ENCODE data around the gene THAP11. TPM values are rescaled to one million over a fixed set of nuclear protein-coding genes. Genes with fewer than 3 reads are reported as not detected.

Gene THAP11
- total and polyA plus RNA-seq, 2 of the 13 experiments (the other 11 are each of a cell fraction or from before 2014, with no cell fraction given), result 44.2 to 53.4 TPM

DNA sequence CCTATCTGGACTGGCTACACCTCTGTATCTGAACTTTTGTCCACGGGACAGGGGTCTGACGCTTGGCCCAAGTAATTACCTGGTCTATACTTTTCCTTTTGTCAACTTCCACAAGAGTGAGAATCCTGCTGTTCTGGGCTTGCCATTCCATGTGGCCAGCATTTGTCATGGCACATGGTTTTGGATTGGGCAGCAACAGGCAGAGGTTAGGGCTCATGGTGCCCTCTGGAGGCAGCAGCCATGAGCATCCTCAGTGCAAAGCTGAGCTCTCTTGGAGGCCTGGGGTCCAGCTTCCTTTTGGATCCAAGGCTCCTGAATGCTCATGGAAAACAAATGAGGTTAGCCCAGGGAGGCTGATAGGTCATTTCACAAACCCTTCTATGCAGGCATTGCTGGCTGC lies 23.2 kb downstream of the THAP11 start (continued):
- TF ChIP-seq, protein P1, sequence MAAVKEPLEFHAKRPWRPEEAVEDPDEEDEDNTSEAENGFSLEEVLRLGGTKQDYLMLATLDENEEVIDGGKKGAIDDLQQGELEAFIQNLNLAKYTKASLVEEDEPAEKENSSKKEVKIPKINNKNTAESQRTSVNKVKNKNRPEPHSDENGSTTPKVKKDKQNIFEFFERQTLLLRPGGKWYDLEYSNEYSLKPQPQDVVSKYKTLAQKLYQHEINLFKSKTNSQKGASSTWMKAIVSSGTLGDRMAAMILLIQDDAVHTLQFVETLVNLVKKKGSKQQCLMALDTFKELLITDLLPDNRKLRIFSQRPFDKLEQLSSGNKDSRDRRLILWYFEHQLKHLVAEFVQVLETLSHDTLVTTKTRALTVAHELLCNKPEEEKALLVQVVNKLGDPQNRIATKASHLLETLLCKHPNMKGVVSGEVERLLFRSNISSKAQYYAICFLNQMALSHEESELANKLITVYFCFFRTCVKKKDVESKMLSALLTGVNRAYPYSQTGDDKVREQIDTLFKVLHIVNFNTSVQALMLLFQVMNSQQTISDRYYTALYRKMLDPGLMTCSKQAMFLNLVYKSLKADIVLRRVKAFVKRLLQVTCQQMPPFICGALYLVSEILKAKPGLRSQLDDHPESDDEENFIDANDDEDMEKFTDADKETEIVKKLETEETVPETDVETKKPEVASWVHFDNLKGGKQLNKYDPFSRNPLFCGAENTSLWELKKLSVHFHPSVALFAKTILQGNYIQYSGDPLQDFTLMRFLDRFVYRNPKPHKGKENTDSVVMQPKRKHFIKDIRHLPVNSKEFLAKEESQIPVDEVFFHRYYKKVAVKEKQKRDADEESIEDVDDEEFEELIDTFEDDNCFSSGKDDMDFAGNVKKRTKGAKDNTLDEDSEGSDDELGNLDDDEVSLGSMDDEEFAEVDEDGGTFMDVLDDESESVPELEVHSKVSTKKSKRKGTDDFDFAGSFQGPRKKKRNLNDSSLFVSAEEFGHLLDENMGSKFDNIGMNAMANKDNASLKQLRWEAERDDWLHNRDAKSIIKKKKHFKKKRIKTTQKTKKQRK (IDR thresholded peaks at IDR 0.05; ENCODE audit: low read length), result no peak
- TF ChIP-seq ZBTB4 (CRISPR knock-in tag; IDR thresholded peaks at IDR 0.05; ENCODE audit: borderline replicate concordance) (no peak), RAD21 (CRISPR knock-in tag; IDR thresholded peaks at IDR 0.05) (peak; percentile 91), ZBTB42 (CRISPR knock-in tag; IDR thresholded peaks at IDR 0.05) (0 out of 2 replicates have a peak, but pooled peaks have one; percentile 23), PPARG (CRISPR knock-in tag; conservative IDR thresholded peaks at IDR 0.05) (no peak), ZNF143 (CRISPR knock-in tag; IDR thresholded peaks at IDR 0.05) (peak; percentile 21)
- TF ChIP-seq, protein P2, sequence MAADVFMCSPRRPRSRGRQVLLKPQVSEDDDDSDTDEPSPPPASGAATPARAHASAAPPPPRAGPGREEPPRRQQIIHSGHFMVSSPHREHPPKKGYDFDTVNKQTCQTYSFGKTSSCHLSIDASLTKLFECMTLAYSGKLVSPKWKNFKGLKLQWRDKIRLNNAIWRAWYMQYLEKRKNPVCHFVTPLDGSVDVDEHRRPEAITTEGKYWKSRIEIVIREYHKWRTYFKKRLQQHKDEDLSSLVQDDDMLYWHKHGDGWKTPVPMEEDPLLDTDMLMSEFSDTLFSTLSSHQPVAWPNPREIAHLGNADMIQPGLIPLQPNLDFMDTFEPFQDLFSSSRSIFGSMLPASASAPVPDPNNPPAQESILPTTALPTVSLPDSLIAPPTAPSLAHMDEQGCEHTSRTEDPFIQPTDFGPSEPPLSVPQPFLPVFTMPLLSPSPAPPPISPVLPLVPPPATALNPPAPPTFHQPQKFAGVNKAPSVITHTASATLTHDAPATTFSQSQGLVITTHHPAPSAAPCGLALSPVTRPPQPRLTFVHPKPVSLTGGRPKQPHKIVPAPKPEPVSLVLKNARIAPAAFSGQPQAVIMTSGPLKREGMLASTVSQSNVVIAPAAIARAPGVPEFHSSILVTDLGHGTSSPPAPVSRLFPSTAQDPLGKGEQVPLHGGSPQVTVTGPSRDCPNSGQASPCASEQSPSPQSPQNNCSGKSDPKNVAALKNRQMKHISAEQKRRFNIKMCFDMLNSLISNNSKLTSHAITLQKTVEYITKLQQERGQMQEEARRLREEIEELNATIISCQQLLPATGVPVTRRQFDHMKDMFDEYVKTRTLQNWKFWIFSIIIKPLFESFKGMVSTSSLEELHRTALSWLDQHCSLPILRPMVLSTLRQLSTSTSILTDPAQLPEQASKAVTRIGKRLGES (CRISPR knock-in tag; IDR thresholded peaks at IDR 0.05; ENCODE audit: borderline replicate concordance), result no peak
- TF ChIP-seq, protein P3, sequence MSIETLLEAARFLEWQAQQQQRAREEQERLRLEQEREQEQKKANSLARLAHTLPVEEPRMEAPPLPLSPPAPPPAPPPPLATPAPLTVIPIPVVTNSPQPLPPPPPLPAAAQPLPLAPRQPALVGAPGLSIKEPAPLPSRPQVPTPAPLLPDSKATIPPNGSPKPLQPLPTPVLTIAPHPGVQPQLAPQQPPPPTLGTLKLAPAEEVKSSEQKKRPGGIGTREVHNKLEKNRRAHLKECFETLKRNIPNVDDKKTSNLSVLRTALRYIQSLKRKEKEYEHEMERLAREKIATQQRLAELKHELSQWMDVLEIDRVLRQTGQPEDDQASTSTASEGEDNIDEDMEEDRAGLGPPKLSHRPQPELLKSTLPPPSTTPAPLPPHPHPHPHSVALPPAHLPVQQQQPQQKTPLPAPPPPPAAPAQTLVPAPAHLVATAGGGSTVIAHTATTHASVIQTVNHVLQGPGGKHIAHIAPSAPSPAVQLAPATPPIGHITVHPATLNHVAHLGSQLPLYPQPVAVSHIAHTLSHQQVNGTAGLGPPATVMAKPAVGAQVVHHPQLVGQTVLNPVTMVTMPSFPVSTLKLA (IDR thresholded peaks at IDR 0.05), result peak; percentile 74

All from HepG2 (cell line).